ENCODE measurements around the gene NPIPB9. TPM values are rescaled to one million over a fixed set of nuclear protein-coding genes. Genes with fewer than 3 reads are reported as not detected.
"Not testable (repeated sequence)": the region's sequence is repeated elsewhere in the genome, so short reads cannot be mapped to it uniquely, and the experiment has no call there.

The NPIPB9 gene
- total and polyA plus RNA-seq, 2 donors: 0.42 to 1.4 TPM

GRCh38 chr16:28820546-28820945, 69.0 kb downstream of the NPIPB9 start:
- not testable (repeated sequence) for H3K9me3 ChIP-seq (ENCODE audit: control insufficient read depth in 2 of 2, insufficient read depth in 1 of 2, low read length in 1 of 2); H3K27ac ChIP-seq (ENCODE audit: low read depth in 1 of 2, low read length in 1 of 2); H3K27me3 ChIP-seq (ENCODE audit: control insufficient read depth in 2 of 2, insufficient read depth in 1 of 2, low read length in 1 of 2); H3K4me3 ChIP-seq (ENCODE audit: low read length in 2 of 2); DNase-seq (ENCODE audit: low read depth in 6 of 9, low spot score in 9 of 9); H3K36me3 ChIP-seq (ENCODE audit: control insufficient read depth in 2 of 2, insufficient read depth in 2 of 2, low read length in 1 of 2)
- WGBS: 93% methylated on average over 13 of the region's 13 CpGs
- peaks cover 15 to 19% of the 10 kb centered on the region in 2 donors for H3K4me1 ChIP-seq (ENCODE audit: control insufficient read depth in 2 of 2, insufficient read depth in 2 of 2, low read length in 2 of 2)

- WGBS: 44% methylated on average over 13 of the region's 13 CpGs
- peaks cover 16 to 23% of the 10 kb centered on the region in 2 donors for H3K36me3 ChIP-seq (ENCODE audit: control insufficient read depth in 2 of 2, insufficient read depth in 2 of 2, low read length in 1 of 2)
- peak in 2 of 9 donors; percentile 4 to 9 for DNase-seq (ENCODE audit: low read depth in 6 of 9, low spot score in 9 of 9)
- peak overlapping the region; percentile 67 to 100 for H3K4me3 ChIP-seq (ENCODE audit: low read length in 2 of 2)
- no peaks in the 10 kb centered on the region for H3K27me3 ChIP-seq (ENCODE audit: control insufficient read depth in 2 of 2, insufficient read depth in 1 of 2, low read length in 1 of 2)
- peak overlapping the region; percentile 99 to 100 for H3K27ac ChIP-seq (ENCODE audit: low read depth in 1 of 2, low read length in 1 of 2)
- peaks cover 15 to 20% of the 10 kb centered on the region in 2 donors for H3K4me1 ChIP-seq (ENCODE audit: control insufficient read depth in 2 of 2, insufficient read depth in 2 of 2, low read length in 2 of 2)
- H3K9me3 ChIP-seq (ENCODE audit: control insufficient read depth in 2 of 2, insufficient read depth in 1 of 2, low read length in 1 of 2): no peaks in the 10 kb centered on the region
Measured at GRCh38 chr16:28821874-28822519, 70.4 kb downstream of the NPIPB9 start.

Other genes with a start within 250 kb of the NPIPB9 start
- gene IL27, start 245.0 kb upstream of the NPIPB9 start, total RNA-seq: 0.47 TPM
- 0.46 TPM for gene IL27, start 245.0 kb upstream of the NPIPB9 start, polyA plus RNA-seq
- 29.6 TPM for gene NUPR1, start 212.8 kb upstream of the NPIPB9 start, total RNA-seq
- 294 TPM for gene NUPR1, start 212.8 kb upstream of the NPIPB9 start, polyA plus RNA-seq
- gene SGF29, start 197.9 kb upstream of the NPIPB9 start, total RNA-seq: 30.3 TPM
- gene SGF29, start 197.9 kb upstream of the NPIPB9 start, polyA plus RNA-seq: 34.7 TPM
- gene SULT1A2, start 154.7 kb upstream of the NPIPB9 start, total RNA-seq: 0.66 TPM
- 1.2 TPM for gene SULT1A2, start 154.7 kb upstream of the NPIPB9 start, polyA plus RNA-seq
- gene SULT1A1, start 141.7 kb upstream of the NPIPB9 start, total RNA-seq: 26.3 TPM
- gene SULT1A1, start 141.7 kb upstream of the NPIPB9 start, polyA plus RNA-seq: 25.9 TPM
- gene NPIPB8, start 113.7 kb upstream of the NPIPB9 start, total RNA-seq: 0.14 TPM
- not detected for gene NPIPB8, start 113.7 kb upstream of the NPIPB9 start, polyA plus RNA-seq
- gene EIF3C, start 40.3 kb upstream of the NPIPB9 start, total RNA-seq: 331 TPM
- gene EIF3C, start 40.3 kb upstream of the NPIPB9 start, polyA plus RNA-seq: 453 TPM
- gene ATXN2L, start 71.2 kb downstream of the NPIPB9 start, total RNA-seq: 22.6 TPM
- 83.6 TPM for gene ATXN2L, start 71.2 kb downstream of the NPIPB9 start, polyA plus RNA-seq
- 94.2 TPM for gene TUFM, start 94.6 kb downstream of the NPIPB9 start, total RNA-seq
- 208 TPM for gene TUFM, start 94.6 kb downstream of the NPIPB9 start, polyA plus RNA-seq
- 18.2 TPM for gene SH2B1, start 112.1 kb downstream of the NPIPB9 start, total RNA-seq
- 70.9 TPM for gene SH2B1, start 112.1 kb downstream of the NPIPB9 start, polyA plus RNA-seq
- 0.57 TPM for gene ATP2A1, start 126.7 kb downstream of the NPIPB9 start, total RNA-seq
- 1.2 TPM for gene ATP2A1, start 126.7 kb downstream of the NPIPB9 start, polyA plus RNA-seq
- 12.6 TPM for gene RABEP2, start 173.5 kb downstream of the NPIPB9 start, total RNA-seq
- 21.2 TPM for gene RABEP2, start 173.5 kb downstream of the NPIPB9 start, polyA plus RNA-seq
- gene CD19, start 180.2 kb downstream of the NPIPB9 start, total RNA-seq: 2.8 TPM
- 16.9 TPM for gene CD19, start 180.2 kb downstream of the NPIPB9 start, polyA plus RNA-seq
- 20.6 TPM for gene NFATC2IP, start 199.2 kb downstream of the NPIPB9 start, total RNA-seq
- 49.1 TPM for gene NFATC2IP, start 199.2 kb downstream of the NPIPB9 start, polyA plus RNA-seq
- 11.7 TPM for gene SPNS1, start 223.0 kb downstream of the NPIPB9 start, total RNA-seq
- 75.1 TPM for gene SPNS1, start 223.0 kb downstream of the NPIPB9 start, polyA plus RNA-seq
- gene LAT, start 233.3 kb downstream of the NPIPB9 start, total RNA-seq: 91.7 TPM
- gene LAT, start 233.3 kb downstream of the NPIPB9 start, polyA plus RNA-seq: 239 TPM